Measurements from ENCODE around the gene SBF2.
"Not testable (repeated sequence)": the region's sequence is repeated elsewhere in the genome, so short reads cannot be mapped to it uniquely, and the experiment has no call there.

Gene SBF2

DNA sequence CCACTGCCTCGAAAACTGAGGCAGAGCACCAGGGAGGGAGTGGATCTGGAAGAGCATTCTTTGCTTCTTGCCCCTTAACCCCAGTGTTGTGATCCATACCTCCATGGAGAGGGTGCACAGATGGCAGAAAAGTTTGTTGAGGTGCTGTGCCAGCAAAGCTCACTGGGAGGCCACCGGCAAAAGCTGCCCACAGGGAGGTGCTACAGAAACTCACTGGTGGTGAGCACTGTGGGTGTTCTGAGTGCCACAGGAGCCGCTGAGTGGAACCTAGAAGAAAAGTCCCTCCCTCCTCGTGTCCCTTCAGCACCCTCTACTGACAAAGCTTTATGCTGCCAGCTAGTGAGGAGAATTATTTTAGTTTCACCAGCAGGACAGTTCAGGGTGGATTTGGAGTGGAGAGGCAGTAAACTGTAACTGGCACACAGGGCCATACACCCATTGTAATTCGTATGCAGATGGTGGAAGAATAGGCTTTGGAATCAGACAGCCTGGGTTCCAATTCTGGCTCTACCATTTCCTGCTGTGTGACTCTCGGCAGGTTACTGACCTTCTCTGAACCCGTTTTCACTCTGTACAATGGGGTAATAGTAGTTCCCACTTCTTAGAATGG is 545.6 kb downstream of the SBF2 start:
- Histone ChIP-seq H3K4me1 (ENCODE audit: control insufficient read depth, insufficient read depth, low read length) (no peaks in the 10 kb centered on the region), H3K27me3 (ENCODE audit: control insufficient read depth, insufficient read depth, low read length, poor library complexity, severe bottlenecking) (no peaks in the 10 kb centered on the region), H3K4me3 (ENCODE audit: insufficient read depth, low read depth, low read length) (no peak overlapping the region), H3K36me3 (ENCODE audit: control insufficient read depth, insufficient read depth, low read length) (no peaks in the 10 kb centered on the region), H3K27ac (ENCODE audit: insufficient read depth, low read depth, low read length, poor library complexity, severe bottlenecking) (no peak overlapping the region), H3K9me3 (ENCODE audit: control insufficient read depth, low read length) (no peaks in the 10 kb centered on the region)
- WGBS, 2 experiments, result 74% methylated on average over 6 to 7 of the region's 7 CpGs

DNA sequence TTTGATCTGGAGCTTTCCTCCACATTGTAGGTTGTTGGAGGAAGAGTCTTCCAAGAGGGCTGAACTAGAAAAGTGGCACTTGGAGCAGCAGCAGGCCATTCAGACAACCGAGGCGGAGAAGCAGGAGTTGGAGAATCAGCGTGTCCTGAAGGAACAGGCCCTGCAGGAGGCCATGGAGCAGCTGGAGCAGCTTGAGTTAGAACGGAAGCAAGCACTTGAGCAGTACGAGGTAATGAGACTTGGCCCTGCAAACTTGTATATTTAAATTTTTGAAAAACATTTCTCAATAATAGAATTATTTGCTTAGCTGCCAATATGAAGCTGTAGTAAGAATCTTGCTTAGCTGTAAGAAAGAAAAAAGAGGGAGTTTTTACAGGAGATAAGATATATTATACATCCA is 546.2 kb downstream of the SBF2 start:
- no peaks in the 10 kb centered on the region for H3K27me3 ChIP-seq (ENCODE audit: control insufficient read depth, insufficient read depth, low read length, poor library complexity, severe bottlenecking)
- H3K36me3 ChIP-seq (ENCODE audit: control insufficient read depth, insufficient read depth, low read length), result no peaks in the 10 kb centered on the region
- no peak overlapping the region for H3K27ac ChIP-seq (ENCODE audit: insufficient read depth, low read depth, low read length, poor library complexity, severe bottlenecking)
- no peaks in the 10 kb centered on the region for H3K9me3 ChIP-seq (ENCODE audit: control insufficient read depth, low read length)
- H3K4me3 ChIP-seq (ENCODE audit: insufficient read depth, low read depth, low read length), result no peak overlapping the region
- no peaks in the 10 kb centered on the region for H3K4me1 ChIP-seq (ENCODE audit: control insufficient read depth, insufficient read depth, low read length)
- 78 to 79% methylated on average over 5 of the region's 5 CpGs for WGBS, 2 experiments

DNA sequence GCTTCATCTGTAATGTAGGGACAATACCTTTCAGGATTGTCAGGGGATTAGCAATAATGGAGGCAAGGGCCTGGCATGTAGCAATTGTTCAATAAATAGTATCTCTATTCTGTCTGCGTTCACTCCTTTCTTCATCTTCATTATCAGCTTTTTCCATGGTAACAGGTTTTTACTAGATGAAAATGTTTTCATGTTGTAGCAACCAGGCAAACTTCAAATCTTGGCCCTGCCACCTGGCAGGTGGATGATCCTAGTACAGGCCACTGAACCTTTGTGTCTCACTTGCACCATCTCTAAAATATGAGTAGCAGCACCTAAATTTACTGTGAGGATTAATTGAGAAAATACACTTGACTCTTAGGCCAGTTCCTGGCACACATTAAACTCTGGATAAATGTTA is 546.8 kb downstream of the SBF2 start:
- H3K9me3 ChIP-seq (ENCODE audit: control insufficient read depth, low read length), result no peaks in the 10 kb centered on the region
- peaks cover 3% of the 10 kb centered on the region for H3K36me3 ChIP-seq (ENCODE audit: control insufficient read depth, insufficient read depth, low read length)
- no peaks in the 10 kb centered on the region for H3K27me3 ChIP-seq (ENCODE audit: control insufficient read depth, insufficient read depth, low read length, poor library complexity, severe bottlenecking)
- no peak overlapping the region for H3K4me3 ChIP-seq (ENCODE audit: insufficient read depth, low read depth, low read length)
- H3K27ac ChIP-seq (ENCODE audit: insufficient read depth, low read depth, low read length, poor library complexity, severe bottlenecking), result no peak overlapping the region
- H3K4me1 ChIP-seq (ENCODE audit: control insufficient read depth, insufficient read depth, low read length), result no peaks in the 10 kb centered on the region
- WGBS, 2 experiments, result 80 to 100% methylated on average over 1 of the region's 1 CpG

DNA sequence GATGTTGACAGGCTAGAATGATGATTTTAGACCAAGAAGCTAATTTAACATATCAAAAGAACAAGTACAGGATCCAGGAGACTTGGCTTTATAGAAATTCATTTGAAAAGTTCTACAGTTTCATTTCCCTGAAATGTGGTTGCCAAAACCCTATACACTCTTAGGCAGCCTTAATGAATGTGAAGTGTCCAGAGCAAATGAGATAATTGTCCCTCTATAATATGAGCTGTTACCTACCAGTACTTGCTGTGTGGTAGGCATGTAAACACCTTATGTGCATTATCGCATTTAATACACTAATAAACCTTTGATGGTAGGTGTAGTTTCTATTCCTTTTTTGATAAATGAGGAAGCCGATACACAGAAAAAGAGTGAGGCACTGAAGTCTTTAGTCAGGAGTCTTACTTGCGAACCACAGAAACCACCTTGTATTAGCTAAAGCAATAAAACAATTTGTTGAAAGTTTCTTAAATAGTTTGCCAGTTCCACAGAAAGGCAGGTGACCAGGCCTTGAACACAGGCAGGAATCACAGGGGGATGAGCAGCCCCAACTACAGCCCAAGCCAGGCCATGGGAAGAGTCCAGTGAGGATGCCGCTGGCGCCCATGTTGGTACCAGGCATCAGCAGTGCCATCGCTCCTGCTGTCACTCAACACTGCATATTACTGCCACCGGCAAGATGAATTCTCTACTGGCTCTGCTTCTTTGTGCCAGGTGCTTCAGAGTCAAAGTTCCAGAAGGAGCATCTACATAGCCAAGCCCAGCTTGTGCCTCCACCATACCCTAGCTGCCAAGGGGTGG is 548.4 kb downstream of the SBF2 start:
- Histone ChIP-seq H3K4me3 (ENCODE audit: insufficient read depth, low read depth, low read length) (no peak overlapping the region), H3K9me3 (ENCODE audit: control insufficient read depth, low read length) (no peaks in the 10 kb centered on the region), H3K36me3 (ENCODE audit: control insufficient read depth, insufficient read depth, low read length) (peaks cover 3% of the 10 kb centered on the region), H3K4me1 (ENCODE audit: control insufficient read depth, insufficient read depth, low read length) (no peaks in the 10 kb centered on the region), H3K27ac (ENCODE audit: insufficient read depth, low read depth, low read length, poor library complexity, severe bottlenecking) (no peak overlapping the region), H3K27me3 (ENCODE audit: control insufficient read depth, insufficient read depth, low read length, poor library complexity, severe bottlenecking) (no peaks in the 10 kb centered on the region)
- 88% methylated on average over 5 to 7 of the region's 7 CpGs for WGBS, 2 experiments

DNA sequence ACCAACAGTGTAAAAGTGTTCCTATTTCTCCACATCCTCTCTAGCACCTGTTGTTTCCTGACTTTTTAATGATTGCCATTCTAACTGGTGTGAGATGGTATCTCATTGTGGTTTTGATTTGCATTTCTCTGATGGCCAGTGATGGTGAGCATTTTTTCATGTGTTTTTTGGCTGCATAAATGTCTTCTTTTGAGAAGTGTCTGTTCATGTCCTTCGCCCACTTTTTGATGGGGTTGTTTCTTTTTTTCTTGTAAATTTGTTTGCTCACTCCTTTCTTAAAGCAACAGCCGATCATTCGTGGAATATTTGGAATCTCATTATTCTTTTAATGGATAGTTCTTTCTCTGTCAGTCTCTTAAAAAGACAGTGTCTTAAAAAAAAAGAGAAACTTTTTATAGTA is 550.5 kb downstream of the SBF2 start:
- not testable (repeated sequence) for H3K9me3 ChIP-seq (ENCODE audit: control insufficient read depth, low read length); H3K27ac ChIP-seq (ENCODE audit: insufficient read depth, low read depth, low read length, poor library complexity, severe bottlenecking); H3K4me1 ChIP-seq (ENCODE audit: control insufficient read depth, insufficient read depth, low read length); H3K4me3 ChIP-seq (ENCODE audit: insufficient read depth, low read depth, low read length); H3K36me3 ChIP-seq (ENCODE audit: control insufficient read depth, insufficient read depth, low read length); H3K27me3 ChIP-seq (ENCODE audit: control insufficient read depth, insufficient read depth, low read length, poor library complexity, severe bottlenecking)
- WGBS, 2 experiments, result 90% methylated on average over 3 of the region's 3 CpGs; no CpG with 5 or more reads in 1 of the 2 experiments

DNA sequence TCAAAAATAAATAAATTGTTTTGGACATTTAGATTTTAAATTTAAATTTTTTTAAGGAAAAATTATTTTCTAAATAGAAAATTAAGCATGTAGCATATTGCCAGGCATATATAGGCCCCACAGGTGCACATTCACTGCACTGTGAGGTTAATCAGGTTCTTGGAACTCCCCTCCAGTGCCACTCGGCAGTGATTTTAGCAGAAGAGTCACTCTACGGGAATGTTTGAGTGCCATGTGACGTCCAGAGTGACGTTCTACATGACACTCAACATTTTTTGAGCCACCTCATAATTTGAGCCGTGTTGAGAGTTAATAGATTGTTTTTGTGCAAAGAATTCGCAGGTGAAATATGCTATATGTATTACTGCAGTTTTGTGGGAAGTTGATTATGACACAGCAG is 552.8 kb downstream of the SBF2 start:
- 94 to 98% methylated on average over 6 of the region's 6 CpGs for WGBS, 2 experiments
- Histone ChIP-seq H3K27ac (ENCODE audit: insufficient read depth, low read depth, low read length, poor library complexity, severe bottlenecking) (no peak overlapping the region), H3K4me1 (ENCODE audit: control insufficient read depth, insufficient read depth, low read length) (no peaks in the 10 kb centered on the region), H3K9me3 (ENCODE audit: control insufficient read depth, low read length) (no peaks in the 10 kb centered on the region), H3K4me3 (ENCODE audit: insufficient read depth, low read depth, low read length) (no peak overlapping the region), H3K27me3 (ENCODE audit: control insufficient read depth, insufficient read depth, low read length, poor library complexity, severe bottlenecking) (no peaks in the 10 kb centered on the region), H3K36me3 (ENCODE audit: control insufficient read depth, insufficient read depth, low read length) (peaks cover 15% of the 10 kb centered on the region)

DNA sequence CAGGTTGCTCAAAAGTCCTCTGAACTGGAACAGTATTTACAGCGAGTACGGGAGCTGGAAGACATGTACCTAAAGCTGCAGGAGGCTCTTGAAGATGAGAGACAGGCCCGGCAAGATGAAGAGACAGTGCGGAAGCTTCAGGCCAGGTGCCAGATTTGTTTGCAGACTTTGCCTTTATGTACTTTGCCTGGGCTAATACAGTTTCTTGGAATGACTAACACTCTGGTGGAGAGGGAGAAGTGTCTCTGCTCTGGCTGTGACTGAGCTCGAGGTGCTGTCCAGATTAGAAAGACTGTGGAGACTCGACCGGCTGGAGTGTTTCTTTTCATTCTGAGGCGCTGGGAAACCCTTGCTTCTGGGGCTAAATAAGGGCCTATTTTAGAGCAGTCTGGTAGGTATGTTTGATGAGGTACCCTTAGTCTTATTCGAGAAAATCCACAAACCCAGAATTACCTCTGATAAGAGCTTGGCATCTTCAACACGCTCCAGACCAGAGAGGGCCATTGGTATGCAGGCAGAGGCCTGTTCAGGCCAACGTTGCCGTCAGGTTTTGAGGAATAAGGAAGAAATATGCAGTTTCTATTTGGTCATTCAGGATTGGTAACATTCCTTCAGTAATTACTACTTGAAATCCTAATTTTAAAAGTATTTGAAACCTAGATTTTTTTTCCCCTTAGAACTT is 553.7 kb downstream of the SBF2 start:
- Histone ChIP-seq H3K4me1 (ENCODE audit: control insufficient read depth, insufficient read depth, low read length) (no peaks in the 10 kb centered on the region), H3K4me3 (ENCODE audit: insufficient read depth, low read depth, low read length) (no peak overlapping the region), H3K9me3 (ENCODE audit: control insufficient read depth, low read length) (no peaks in the 10 kb centered on the region), H3K27ac (ENCODE audit: insufficient read depth, low read depth, low read length, poor library complexity, severe bottlenecking) (no peak overlapping the region), H3K27me3 (ENCODE audit: control insufficient read depth, insufficient read depth, low read length, poor library complexity, severe bottlenecking) (no peaks in the 10 kb centered on the region), H3K36me3 (ENCODE audit: control insufficient read depth, insufficient read depth, low read length) (peaks cover 19% of the 10 kb centered on the region)
- 95 to 96% methylated on average over 11 to 12 of the region's 12 CpGs for WGBS, 2 experiments

DNA sequence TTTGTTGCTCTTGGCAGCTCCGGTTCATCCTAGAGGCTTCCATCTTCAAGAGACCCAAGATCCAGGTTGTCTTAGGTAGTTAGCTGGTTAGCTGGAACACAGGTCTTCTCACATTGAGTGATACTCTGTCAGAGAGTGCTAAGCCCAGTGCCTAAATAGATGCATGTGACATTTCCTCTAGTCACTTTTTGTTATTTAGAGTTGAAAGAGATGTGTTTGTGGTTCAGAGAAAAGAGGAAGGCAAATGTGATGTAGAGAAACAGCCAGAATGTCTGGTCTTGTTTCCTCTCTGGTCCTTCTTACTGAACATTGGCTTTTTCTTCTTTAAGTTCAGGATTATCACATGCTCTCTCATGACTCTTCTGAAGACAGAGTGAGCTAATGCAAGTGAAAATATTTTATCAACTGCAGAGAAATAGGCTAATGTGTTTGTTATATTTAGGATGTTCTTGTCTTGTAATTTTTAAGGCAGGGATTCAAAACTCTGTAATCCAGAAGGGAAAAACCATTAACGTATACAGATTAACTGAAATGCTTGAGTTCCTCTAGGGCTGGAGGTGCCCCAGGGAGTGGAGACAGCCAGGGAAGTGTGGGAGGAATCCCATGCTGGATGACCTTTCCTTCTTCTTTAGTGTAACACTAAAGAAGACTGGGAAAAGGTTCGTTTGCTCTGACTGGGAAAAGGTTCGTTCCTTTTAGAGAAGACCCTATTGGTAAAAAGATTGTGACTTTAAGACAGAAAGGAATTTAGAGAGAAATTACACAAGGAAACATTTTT is 554.7 kb downstream of the SBF2 start:
- no peak overlapping the region for H3K4me3 ChIP-seq (ENCODE audit: insufficient read depth, low read depth, low read length)
- H3K4me1 ChIP-seq (ENCODE audit: control insufficient read depth, insufficient read depth, low read length), result no peaks in the 10 kb centered on the region
- no peaks in the 10 kb centered on the region for H3K27me3 ChIP-seq (ENCODE audit: control insufficient read depth, insufficient read depth, low read length, poor library complexity, severe bottlenecking)
- no peaks in the 10 kb centered on the region for H3K9me3 ChIP-seq (ENCODE audit: control insufficient read depth, low read length)
- 89 to 93% methylated on average over 4 of the region's 4 CpGs for WGBS, 2 experiments
- H3K27ac ChIP-seq (ENCODE audit: insufficient read depth, low read depth, low read length, poor library complexity, severe bottlenecking), result no peak overlapping the region
- peaks cover 20% of the 10 kb centered on the region for H3K36me3 ChIP-seq (ENCODE audit: control insufficient read depth, insufficient read depth, low read length)

DNA sequence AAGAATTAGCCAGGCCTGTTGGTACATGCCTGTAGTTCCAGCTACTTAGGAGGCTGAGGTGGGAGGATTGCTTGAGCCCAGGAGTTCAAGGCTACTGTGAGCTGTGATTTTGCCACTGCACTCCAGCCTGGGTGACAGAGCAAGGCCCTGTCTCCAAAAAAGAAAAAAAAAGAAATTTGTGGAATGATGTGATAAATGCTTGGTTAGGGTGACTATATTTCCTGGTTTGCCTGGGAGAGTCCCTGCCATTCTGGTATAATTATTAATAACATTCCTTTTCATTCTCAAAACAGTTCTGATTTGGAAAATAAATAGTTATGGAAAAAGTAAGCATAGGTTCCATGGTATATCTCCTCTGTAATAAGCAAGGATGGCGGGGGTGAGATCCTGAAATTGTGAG is 555.3 kb downstream of the SBF2 start:
- no peak overlapping the region for H3K27ac ChIP-seq (ENCODE audit: insufficient read depth, low read depth, low read length, poor library complexity, severe bottlenecking)

DNA sequence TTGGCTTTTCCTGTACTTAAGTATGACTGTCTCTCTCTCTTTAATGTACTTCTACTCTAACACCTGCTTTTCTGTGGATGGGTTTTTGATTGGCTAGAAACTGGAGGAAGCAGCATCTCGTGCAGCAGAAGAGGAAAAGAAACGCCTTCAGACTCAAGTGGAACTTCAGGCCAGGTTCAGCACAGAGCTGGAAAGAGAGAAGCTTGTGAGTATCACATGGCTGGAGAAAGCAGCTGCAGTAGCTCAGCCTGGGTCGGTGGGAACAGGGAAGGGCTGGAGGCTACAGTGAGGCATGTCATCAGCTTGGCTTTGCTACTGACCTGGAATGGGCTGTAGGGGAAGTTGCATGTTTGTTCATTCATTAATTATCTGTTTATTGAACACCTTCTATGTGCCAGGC is 555.9 kb downstream of the SBF2 start:
- Histone ChIP-seq H3K4me3 (ENCODE audit: insufficient read depth, low read depth, low read length) (no peak overlapping the region), H3K4me1 (ENCODE audit: control insufficient read depth, insufficient read depth, low read length) (no peaks in the 10 kb centered on the region), H3K36me3 (ENCODE audit: control insufficient read depth, insufficient read depth, low read length) (peaks cover 20% of the 10 kb centered on the region), H3K27me3 (ENCODE audit: control insufficient read depth, insufficient read depth, low read length, poor library complexity, severe bottlenecking) (no peaks in the 10 kb centered on the region), H3K27ac (ENCODE audit: insufficient read depth, low read depth, low read length, poor library complexity, severe bottlenecking) (no peak overlapping the region), H3K9me3 (ENCODE audit: control insufficient read depth, low read length) (no peaks in the 10 kb centered on the region)
- 72 to 77% methylated on average over 3 of the region's 3 CpGs for WGBS, 2 experiments

More for the DNA sequence above, 555.3 kb downstream of the SBF2 start:
- no peaks in the 10 kb centered on the region for H3K27me3 ChIP-seq (ENCODE audit: control insufficient read depth, insufficient read depth, low read length, poor library complexity, severe bottlenecking)
- H3K4me3 ChIP-seq (ENCODE audit: insufficient read depth, low read depth, low read length), result no peak overlapping the region
- H3K4me1 ChIP-seq (ENCODE audit: control insufficient read depth, insufficient read depth, low read length), result no peaks in the 10 kb centered on the region
- peaks cover 20% of the 10 kb centered on the region for H3K36me3 ChIP-seq (ENCODE audit: control insufficient read depth, insufficient read depth, low read length)
- 93 to 96% methylated on average over 1 of the region's 1 CpG for WGBS, 2 experiments
- no peaks in the 10 kb centered on the region for H3K9me3 ChIP-seq (ENCODE audit: control insufficient read depth, low read length)

Data from ectodermal cell (in vitro differentiated cells).